EH (cell line): ENCODE data around the gene AEBP2.
"Not testable (repeated sequence)": the region's sequence is repeated elsewhere in the genome, so short reads cannot be mapped to it uniquely, and the experiment has no call there.

ENCODE experiments used
- DNase-seq: peaks from one replicate; pipeline ENCODE4 v3.0.0-alpha.2; 2015; ENCODE audit warnings: low read depth

The AEBP2 gene

GRCh38 chr12:19439059-19440018, at the start of gene AEBP2:
Gene AEBP2, plus strand, starts transcription at chr12:19439492. Its CDS starts 208 bp downstream, at chr12:19439700.
- peak; percentile 94 for DNase-seq

GRCh38 chr12:19390051-19390598, 49.2 kb upstream of the AEBP2 start:
- no peak for DNase-seq

- not testable (repeated sequence) for DNase-seq
Observed at GRCh38 chr12:19392644-19393043, 46.6 kb upstream of the AEBP2 start.

- DNase-seq, result no peak
Observed at GRCh38 chr12:19394385-19394784, 44.9 kb upstream of the AEBP2 start.

GRCh38 chr12:19397534-19397933, 41.8 kb upstream of the AEBP2 start:
- peak; percentile 22 for DNase-seq

- no peak for DNase-seq
Observed at GRCh38 chr12:19398376-19399363, 40.6 kb upstream of the AEBP2 start.

GRCh38 chr12:19400649-19401285, 38.5 kb upstream of the AEBP2 start:
- not testable (repeated sequence) for DNase-seq

GRCh38 chr12:19402211-19402610, 37.1 kb upstream of the AEBP2 start:
- DNase-seq, result no peak

GRCh38 chr12:19402743-19403431, 36.4 kb upstream of the AEBP2 start:
- peak; percentile 25 for DNase-seq

- no peak for DNase-seq
Observed at GRCh38 chr12:19404242-19404880, 34.9 kb upstream of the AEBP2 start.

- no peak for DNase-seq
Observed at GRCh38 chr12:19409376-19409775, 29.9 kb upstream of the AEBP2 start.

- peak; percentile 31 for DNase-seq
Observed at GRCh38 chr12:19410211-19410610, 29.1 kb upstream of the AEBP2 start.

GRCh38 chr12:19410629-19411185, 28.6 kb upstream of the AEBP2 start:
- DNase-seq, result no peak

GRCh38 chr12:19411234-19412204, 27.8 kb upstream of the AEBP2 start:
- no peak for DNase-seq

GRCh38 chr12:19412844-19413243, 26.4 kb upstream of the AEBP2 start:
- no peak for DNase-seq

- DNase-seq, result not testable (repeated sequence)
Observed at GRCh38 chr12:19413582-19413981, 25.7 kb upstream of the AEBP2 start.

GRCh38 chr12:19415563-19415962, 23.7 kb upstream of the AEBP2 start:
- DNase-seq, result no peak

- DNase-seq, result no peak
Observed at GRCh38 chr12:19419086-19419485, 20.2 kb upstream of the AEBP2 start.
